A673 (cell line): Measurements from ENCODE around the gene MYO1E.

ENCODE experiments used
- CTCF ChIP-seq: fragments of 300-800, 200-600 bp; sonication (generic); conservative IDR thresholded peaks from 2 replicates; pipeline ENCODE4 v1.5.1; 2017; ENCODE audit warnings: low read depth, mild to moderate bottlenecking, antibody characterized with exemption, low read length, moderate library complexity, mixed read lengths
- EZH2 ChIP-seq: fragments of 200-600 bp; sonication (generic); IDR thresholded peaks from 2 replicates; pipeline ENCODE4 v1.6.1; 2017; ENCODE audit warnings: borderline replicate concordance, low read depth, mild to moderate bottlenecking, mixed read lengths, antibody characterized with exemption, low read length; ENCODE audit not compliant: poor library complexity, severe bottlenecking

- no peak for TF ChIP-seq CTCF
- TF ChIP-seq EZH2, result no peak
Measured at GRCh38 chr15:59369597-59369996, 3.1 kb downstream of the MYO1E start.
